HepG2 (cell line): Measurements from ENCODE around the gene PRMT7. TPM values are rescaled to one million over a fixed set of nuclear protein-coding genes. Genes with fewer than 3 reads are reported as not detected.

Source experiments
- ARID5B ChIP-seq: IDR thresholded peaks from 2 replicates; pipeline ENCODE4 v1.4.0; 2020; ENCODE audit warnings: mild to moderate bottlenecking, missing genetic modification reagents
- ATAD3A ChIP-seq: sonication (generic); formaldehyde crosslinking; IDR thresholded peaks from 2 replicates; pipeline ENCODE4 v1.4.0; 2020; ENCODE audit warnings: missing genetic modification reagents
- ATF4 ChIP-seq, 2 experiments: fragments of 450-650 bp in 1 of 2; sonication (generic) in 1 of 2; formaldehyde crosslinking; IDR thresholded peaks; 2 replicates each; pipeline versions ENCODE4 v1.5.0 to v1.8.0; 2020 to 2022; ENCODE audit warnings: mild to moderate bottlenecking in 1 of 2, missing genetic modification reagents in 1 of 2
- ATF7 ChIP-seq, 2 experiments: fragments of 450-650 bp in 1 of 2; sonication (generic) in 1 of 2; formaldehyde crosslinking in 1 of 2; IDR thresholded peaks; 2 replicates each; pipeline versions ENCODE4 v1.4.0 to v1.6.1; 2016 to 2020; ENCODE audit warnings: antibody characterized with exemption in 1 of 2, mild to moderate bottlenecking in 1 of 2, missing genetic modification reagents in 1 of 2
- CAMTA2 ChIP-seq: sonication (generic); formaldehyde crosslinking; IDR thresholded peaks from 2 replicates; pipeline ENCODE4 v1.4.0; 2020; ENCODE audit warnings: mild to moderate bottlenecking, missing genetic modification reagents, borderline replicate concordance
- HNRNPH1 ChIP-seq: fragments of 200-400 bp; formaldehyde crosslinking; optimal IDR thresholded peaks from 2 replicates; pipeline ENCODE3; 2017; ENCODE audit warnings: mild to moderate bottlenecking, low read depth, low read length
- HNRNPLL ChIP-seq: fragments of 200-400 bp; formaldehyde crosslinking; IDR thresholded peaks from 2 replicates; pipeline ENCODE4 v1.6.1; 2017; ENCODE audit warnings: mild to moderate bottlenecking, low read depth, low read length; ENCODE audit not compliant: poor library complexity, severe bottlenecking
- HOXA3 ChIP-seq: sonication (generic); formaldehyde crosslinking; IDR thresholded peaks from 2 replicates; pipeline ENCODE4 v1.5.0; 2020; ENCODE audit warnings: missing genetic modification reagents
- KLF9 ChIP-seq: IDR thresholded peaks from 2 replicates; pipeline ENCODE4 v1.6.1; 2016; ENCODE audit warnings: low read depth
- NFIC ChIP-seq: IDR thresholded peaks from 2 replicates; pipeline ENCODE4 v1.6.1; 2012; ENCODE audit warnings: mild to moderate bottlenecking, low read length, inconsistent platforms
- NPAS2 ChIP-seq: sonication (generic); formaldehyde crosslinking; IDR thresholded peaks from 2 replicates; pipeline ENCODE4 v1.8.0; 2022; ENCODE audit warnings: mild to moderate bottlenecking, missing genetic modification reagents, borderline replicate concordance
- PAF1 ChIP-seq: IDR thresholded peaks from 2 replicates; pipeline ENCODE4 v1.6.1; 2016; ENCODE audit warnings: missing genetic modification reagents, missing compliant biosample characterization
- PTBP1 ChIP-seq: fragments of 200-400 bp; formaldehyde crosslinking; IDR thresholded peaks from 2 replicates; pipeline ENCODE4 v1.6.1; 2018; ENCODE audit warnings: low read length, low read depth; ENCODE audit not compliant: poor library complexity, severe bottlenecking
- SP1 ChIP-seq, 2 experiments: fragments of 450-650 bp in 1 of 2; sonication (generic) in 1 of 2; formaldehyde crosslinking in 1 of 2; IDR thresholded peaks; 2 replicates each; pipeline versions ENCODE4 v1.4.0 to v1.6.1; 2016 to 2020; ENCODE audit warnings: missing genetic modification reagents in 1 of 2
- ZFAT ChIP-seq: sonication (generic); formaldehyde crosslinking; conservative IDR thresholded peaks from 2 replicates; pipeline ENCODE4 v1.8.1; 2023; ENCODE audit warnings: missing genetic modification reagents, inconsistent platforms
- ZNF12 ChIP-seq: sonication (generic); formaldehyde crosslinking; IDR thresholded peaks from 2 replicates; pipeline ENCODE4 v1.5.0; 2020; ENCODE audit warnings: missing genetic modification reagents
- ZNF207 ChIP-seq: fragments of 450-650 bp; IDR thresholded peaks from 2 replicates; pipeline ENCODE4 v1.6.1; 2016; ENCODE audit warnings: antibody characterized with exemption, borderline replicate concordance
- ZNF512 ChIP-seq: sonication (generic); formaldehyde crosslinking; IDR thresholded peaks from 2 replicates; pipeline ENCODE4 v1.4.0; 2020; ENCODE audit warnings: mild to moderate bottlenecking, missing genetic modification reagents
- ZNF580 ChIP-seq: IDR thresholded peaks from 2 replicates; pipeline ENCODE4 v1.6.1; 2016; ENCODE audit warnings: low read depth, borderline replicate concordance
- ZNF878 ChIP-seq: sonication (generic); formaldehyde crosslinking; IDR thresholded peaks from 2 replicates; pipeline ENCODE4 v1.8.1; 2023; ENCODE audit warnings: mild to moderate bottlenecking, missing genetic modification reagents, moderate library complexity
- polyA plus RNA-seq, 8 experiments: library from polyadenylated mRNA; depleted of rRNA in 3 of 8; stranded (reverse) in 7 of 8; unstranded in 1 of 8; fragments of >200 nt; fragmentation: Illumina TruSeq in 4 of 8; extraction: Trizol in 4 of 8; gene quantifications; 2 replicates each; pipeline versions ENCODE4 v1.2.1 to v1.2.3, GENCODE V29; 2011 to 2016; ENCODE audit warnings: low read depth in 4 of 8, missing spikeins in 1 of 8, mixed read lengths in 1 of 8; ENCODE audit not compliant: insufficient read depth in 1 of 8
- total RNA-seq, 5 experiments: library from RNA; depleted of rRNA; stranded (reverse); fragments of >200 nt; fragmentation: Illumina TruSeq; extraction: Trizol; gene quantifications; 2 replicates each; pipeline ENCODE4 v1.2.3, GENCODE V29; 2016; ENCODE audit warnings: low read depth in 1 of 5

Gene PRMT7
- total and polyA plus RNA-seq, 2 of the 13 experiments (the other 11 are each of a cell fraction or from before 2014, with no cell fraction given), result 47.5 to 55.0 TPM

- no peak for TF ChIP-seq SP1 (IDR thresholded peaks at IDR 0.05)
- TF ChIP-seq SP1 (CRISPR knock-in tag; IDR thresholded peaks at IDR 0.05), result 0 out of 2 replicates have a peak, but pooled peaks have one; percentile 23
- TF ChIP-seq ARID5B (CRISPR knock-in tag), result peak; percentile 98
- peak; percentile 23 for TF ChIP-seq HNRNPLL
- TF ChIP-seq ZNF207, result no peak
- TF ChIP-seq ZFAT (CRISPR knock-in tag), result no peak
- no peak for TF ChIP-seq PAF1 (CRISPR knock-in tag)
- TF ChIP-seq ATAD3A (CRISPR knock-in tag), result no peak
- peak; percentile 83; the same call in 1 of the 2 replicates for TF ChIP-seq NFIC
- no peak for TF ChIP-seq NPAS2 (CRISPR knock-in tag)
- TF ChIP-seq PTBP1, result no peak
- TF ChIP-seq ZNF580 (CRISPR knock-in tag), result peak; percentile 87; the same call in 1 of the 2 replicates
- no peak for TF ChIP-seq HNRNPH1
- TF ChIP-seq ATF7 (IDR thresholded peaks at IDR 0.05), result 0 out of 2 replicates have a peak, but pooled peaks have one; percentile 30
- no peak; the same call in 1 of the 2 replicates for TF ChIP-seq ATF7 (CRISPR knock-in tag; IDR thresholded peaks at IDR 0.05)
- TF ChIP-seq CAMTA2 (CRISPR knock-in tag), result 0 out of 2 replicates have a peak, but pooled peaks have one; percentile 5
- TF ChIP-seq ZNF12 (CRISPR knock-in tag), result peak; percentile 75; the same call in 1 of the 2 replicates
- TF ChIP-seq ATF4 (CRISPR knock-in tag; IDR thresholded peaks at IDR 0.05), result peak in 1 of 2 experiments; percentile 75; a peak in 2 of 4 replicates
- TF ChIP-seq KLF9 (CRISPR knock-in tag), result peak; percentile 73; the same call in 1 of the 2 replicates
- peak; percentile 85 for TF ChIP-seq HOXA3 (CRISPR knock-in tag)
- TF ChIP-seq ZNF878 (CRISPR knock-in tag), result peak; percentile 96
- no peak for TF ChIP-seq ZNF512 (CRISPR knock-in tag)
Measured at GRCh38 chr16:68265078-68265920, 45.5 kb upstream of the PRMT7 start (continued).
